Measurements from ENCODE around the gene LGALS16.

LGALS16 gene

GRCh38 chr19:39695759-39696158, 40.0 kb downstream of the LGALS16 start:
- TF ChIP-seq EZH2phosphoT487 (IDR thresholded peaks at IDR 0.05; ENCODE audit: borderline replicate concordance): no peak
- TF ChIP-seq, protein P1, sequence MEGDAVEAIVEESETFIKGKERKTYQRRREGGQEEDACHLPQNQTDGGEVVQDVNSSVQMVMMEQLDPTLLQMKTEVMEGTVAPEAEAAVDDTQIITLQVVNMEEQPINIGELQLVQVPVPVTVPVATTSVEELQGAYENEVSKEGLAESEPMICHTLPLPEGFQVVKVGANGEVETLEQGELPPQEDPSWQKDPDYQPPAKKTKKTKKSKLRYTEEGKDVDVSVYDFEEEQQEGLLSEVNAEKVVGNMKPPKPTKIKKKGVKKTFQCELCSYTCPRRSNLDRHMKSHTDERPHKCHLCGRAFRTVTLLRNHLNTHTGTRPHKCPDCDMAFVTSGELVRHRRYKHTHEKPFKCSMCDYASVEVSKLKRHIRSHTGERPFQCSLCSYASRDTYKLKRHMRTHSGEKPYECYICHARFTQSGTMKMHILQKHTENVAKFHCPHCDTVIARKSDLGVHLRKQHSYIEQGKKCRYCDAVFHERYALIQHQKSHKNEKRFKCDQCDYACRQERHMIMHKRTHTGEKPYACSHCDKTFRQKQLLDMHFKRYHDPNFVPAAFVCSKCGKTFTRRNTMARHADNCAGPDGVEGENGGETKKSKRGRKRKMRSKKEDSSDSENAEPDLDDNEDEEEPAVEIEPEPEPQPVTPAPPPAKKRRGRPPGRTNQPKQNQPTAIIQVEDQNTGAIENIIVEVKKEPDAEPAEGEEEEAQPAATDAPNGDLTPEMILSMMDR (conservative IDR thresholded peaks at IDR 0.05; ENCODE audit: low read length): no peak
- Histone ChIP-seq H3K27me3 (ENCODE audit: insufficient read depth, low read length, poor library complexity, severe bottlenecking) (no peaks in the 10 kb centered on the region), H3K9me2 (replicated peaks; ENCODE audit: low read depth, low read length) (no peaks in the 10 kb centered on the region), H3K9ac (ENCODE audit: low read depth, low read length, poor library complexity, severe bottlenecking) (no peak overlapping the region), H3K4me1 (ENCODE audit: insufficient read depth, low read length, poor library complexity, severe bottlenecking) (no peaks in the 10 kb centered on the region), H3K36me3 (ENCODE audit: insufficient read depth, low read length) (no peaks in the 10 kb centered on the region), H3K79me2 (ENCODE audit: insufficient read depth, low read length) (no peaks in the 10 kb centered on the region), H4K20me1 (ENCODE audit: insufficient read depth, low read length, poor library complexity, severe bottlenecking) (no peaks in the 10 kb centered on the region), H2AFZ (ENCODE audit: low read length) (no peak overlapping the region), H3F3A (ENCODE audit: low read depth) (no peaks in the 10 kb centered on the region), H3K4me3 (ENCODE audit: low read length, poor library complexity, severe bottlenecking) (no peak overlapping the region), H3K4me2 (ENCODE audit: low read depth, low read length, poor library complexity, severe bottlenecking) (no peak overlapping the region), H3K9me3 (ENCODE audit: insufficient read depth, low read depth, low read length) (no peaks in the 10 kb centered on the region)

DNA sequence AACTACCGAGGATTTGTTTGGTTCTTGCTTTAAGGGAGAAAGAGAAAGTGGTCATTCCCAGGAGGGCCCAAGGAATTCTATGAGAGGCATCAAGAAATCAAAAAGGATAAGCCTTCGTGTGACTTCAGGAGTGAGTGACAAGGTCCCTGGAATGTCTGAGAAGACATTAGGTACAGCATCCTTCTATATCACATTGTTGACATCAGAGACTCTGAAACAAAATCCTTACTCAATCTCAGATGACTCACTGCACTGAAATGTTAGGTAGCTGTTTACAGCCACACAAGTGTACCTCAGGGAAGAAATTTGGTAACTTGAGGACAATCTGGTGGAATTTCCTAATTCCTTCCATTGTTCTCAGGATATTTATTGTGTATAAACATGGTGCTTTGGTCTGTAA, 40.7 kb downstream of the LGALS16 start:
- Histone ChIP-seq H3K79me2 (ENCODE audit: insufficient read depth, low read length) (no peaks in the 10 kb centered on the region), H3K4me3 (ENCODE audit: low read length, poor library complexity, severe bottlenecking) (no peak overlapping the region), H3K36me3 (ENCODE audit: insufficient read depth, low read length) (no peaks in the 10 kb centered on the region), H3K9me2 (replicated peaks; ENCODE audit: low read depth, low read length) (no peaks in the 10 kb centered on the region), H2AFZ (ENCODE audit: low read length) (no peak overlapping the region), H3K9me3 (ENCODE audit: insufficient read depth, low read depth, low read length) (no peaks in the 10 kb centered on the region), H3F3A (ENCODE audit: low read depth) (no peaks in the 10 kb centered on the region), H3K9ac (ENCODE audit: low read depth, low read length, poor library complexity, severe bottlenecking) (no peak overlapping the region), H3K4me2 (ENCODE audit: low read depth, low read length, poor library complexity, severe bottlenecking) (no peak overlapping the region), H4K20me1 (ENCODE audit: insufficient read depth, low read length, poor library complexity, severe bottlenecking) (no peaks in the 10 kb centered on the region), H3K27me3 (ENCODE audit: insufficient read depth, low read length, poor library complexity, severe bottlenecking) (no peaks in the 10 kb centered on the region), H3K4me1 (ENCODE audit: insufficient read depth, low read length, poor library complexity, severe bottlenecking) (no peaks in the 10 kb centered on the region)
- TF ChIP-seq, protein P1 (conservative IDR thresholded peaks at IDR 0.05; ENCODE audit: low read length): no peak
- no peak for TF ChIP-seq EZH2phosphoT487 (IDR thresholded peaks at IDR 0.05; ENCODE audit: borderline replicate concordance)

- no peaks in the 10 kb centered on the region for H3K36me3 ChIP-seq (ENCODE audit: insufficient read depth, low read length)
- no peaks in the 10 kb centered on the region for H3K27me3 ChIP-seq (ENCODE audit: insufficient read depth, low read length, poor library complexity, severe bottlenecking)
- no peaks in the 10 kb centered on the region for H4K20me1 ChIP-seq (ENCODE audit: insufficient read depth, low read length, poor library complexity, severe bottlenecking)
- no peaks in the 10 kb centered on the region for H3K4me1 ChIP-seq (ENCODE audit: insufficient read depth, low read length, poor library complexity, severe bottlenecking)
- no peaks in the 10 kb centered on the region for H3K79me2 ChIP-seq (ENCODE audit: insufficient read depth, low read length)
- no peaks in the 10 kb centered on the region for H3K9me2 ChIP-seq (replicated peaks; ENCODE audit: low read depth, low read length)
- TF ChIP-seq, protein P1 (conservative IDR thresholded peaks at IDR 0.05; ENCODE audit: low read length): no peak
- no peak for TF ChIP-seq EZH2phosphoT487 (IDR thresholded peaks at IDR 0.05; ENCODE audit: borderline replicate concordance)
- no peaks in the 10 kb centered on the region for H3F3A ChIP-seq (ENCODE audit: low read depth)
- H3K9ac ChIP-seq (ENCODE audit: low read depth, low read length, poor library complexity, severe bottlenecking): no peak overlapping the region
- no peak overlapping the region for H3K4me2 ChIP-seq (ENCODE audit: low read depth, low read length, poor library complexity, severe bottlenecking)
- H2AFZ ChIP-seq (ENCODE audit: low read length): no peak overlapping the region
- H3K4me3 ChIP-seq (ENCODE audit: low read length, poor library complexity, severe bottlenecking): no peak overlapping the region
- no peaks in the 10 kb centered on the region for H3K9me3 ChIP-seq (ENCODE audit: insufficient read depth, low read depth, low read length)
Measured at GRCh38 chr19:39698535-39698934, 42.8 kb downstream of the LGALS16 start.

Data from Loucy (cell line).